ENCODE measurements around the gene PRUNE1. TPM values are rescaled to one million over a fixed set of nuclear protein-coding genes. Genes with fewer than 3 reads are reported as not detected.

PRUNE1 gene
- 15.0 and 15.4 TPM in 2 replicates for total RNA-seq

DNA sequence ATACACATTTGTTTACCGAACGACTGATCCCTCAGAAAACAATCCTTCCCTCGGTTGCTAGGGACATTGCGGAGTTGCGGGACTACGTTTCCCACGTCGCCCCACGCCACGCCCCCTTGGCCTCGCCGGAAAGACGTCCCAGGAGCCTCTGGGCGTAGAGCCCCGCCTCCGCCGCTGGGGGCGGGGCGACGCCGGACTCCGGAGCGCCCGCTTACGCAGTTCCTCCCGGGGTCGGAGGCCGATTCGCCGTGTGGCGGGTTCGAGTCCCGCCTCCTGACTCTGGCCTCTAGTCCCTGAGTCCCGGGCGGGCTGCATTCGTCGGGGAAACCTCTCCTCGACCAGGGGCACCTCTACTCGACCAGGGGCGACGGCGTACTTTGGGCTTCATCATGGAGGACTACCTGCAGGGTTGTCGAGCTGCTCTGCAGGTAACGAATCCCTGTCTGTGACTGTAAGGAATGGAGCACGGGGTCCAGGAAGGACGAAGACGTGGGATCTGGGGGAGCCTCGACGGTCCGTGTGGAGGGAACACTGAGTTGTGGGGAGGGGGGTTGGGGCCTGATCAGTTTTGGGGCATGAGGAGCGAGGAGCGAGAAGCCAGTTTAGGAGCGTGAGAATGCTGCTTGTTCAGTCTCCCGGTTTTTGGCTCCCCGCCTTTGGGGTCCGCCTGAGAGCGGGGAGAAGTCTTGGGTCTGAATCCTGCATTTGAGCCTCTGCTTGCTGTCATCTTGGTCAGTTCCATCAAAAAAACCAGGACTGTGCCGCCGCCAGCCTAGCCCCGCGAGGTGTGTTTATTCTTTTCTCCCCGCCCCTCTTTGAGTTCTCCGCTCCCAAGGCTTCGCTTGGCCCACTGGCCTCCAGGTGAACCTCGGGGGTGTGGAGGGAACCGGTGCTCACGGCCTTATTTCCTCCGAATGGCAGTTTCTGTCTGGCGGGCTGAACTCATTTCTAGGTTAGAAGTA lies at the start of gene PRUNE1:
Gene PRUNE1, plus strand, starts transcription at position 206 of the 962 bp plus-strand sequence. Its CDS starts 184 bp downstream, at position 390.
- intact Hi-C loops (cut with micrococcal nuclease) = loop anchor here (1.0 to 10.0 kb wide), 15 partner anchors 12 to 740 kb away; partner anchors contain the start of genes APH1A, ARNT, CERS2 and ENSA
- DNase-seq (ENCODE audit: low spot score) = peak; percentile 94
- H3K27me3 Mint-ChIP-seq (ENCODE audit: insufficient read depth) = no peaks in the 10 kb centered on the region
- peaks cover 79% of the 10 kb centered on the region for H3K4me1 Mint-ChIP-seq (ENCODE audit: low read depth)
- peak within 1 kb of the TSS; percentile 100 for H3K4me3 Mint-ChIP-seq
- H3K36me3 Mint-ChIP-seq (ENCODE audit: low read depth) = peaks cover 6% of the 10 kb centered on the region
- peak within 1 kb of the TSS; percentile 96 for H3K27ac Mint-ChIP-seq
- no peaks in the 10 kb centered on the region for H3K9me3 Mint-ChIP-seq

DNA sequence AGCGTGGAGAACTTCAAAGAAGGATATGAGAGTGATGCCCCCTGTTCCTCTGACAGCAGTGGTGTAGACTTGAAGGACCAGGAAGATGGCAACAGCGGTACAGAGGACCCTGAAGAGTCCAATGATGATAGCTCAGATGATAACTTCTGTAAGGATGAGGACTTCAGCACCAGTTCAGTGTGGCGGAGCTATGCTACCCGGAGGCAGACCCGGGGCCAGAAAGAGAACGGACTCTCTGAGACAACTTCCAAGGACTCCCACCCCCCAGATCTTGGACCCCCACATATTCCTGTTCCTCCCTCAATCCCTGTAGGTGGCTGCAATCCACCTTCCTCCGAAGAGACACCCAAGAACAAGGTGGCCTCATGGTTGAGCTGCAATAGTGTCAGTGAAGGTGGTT lies 47.6 kb upstream of the PRUNE1 start:
- Mint-ChIP-seq H3K4me1 (ENCODE audit: low read depth) (no peaks in the 10 kb centered on the region), H3K9me3 (no peaks in the 10 kb centered on the region), H3K27ac (no peak overlapping the region), H3K36me3 (ENCODE audit: low read depth) (peaks cover 59% of the 10 kb centered on the region), H3K27me3 (ENCODE audit: insufficient read depth) (no peaks in the 10 kb centered on the region), H3K4me3 (no peak overlapping the region)
- no peak for DNase-seq (ENCODE audit: low spot score)
- intact Hi-C loops (cut with micrococcal nuclease) = no loop called here

GRCh38 chr1:150961756-150962155 lies 46.5 kb upstream of the PRUNE1 start:
- H3K4me1 Mint-ChIP-seq (ENCODE audit: low read depth) = no peaks in the 10 kb centered on the region
- no peaks in the 10 kb centered on the region for H3K27me3 Mint-ChIP-seq (ENCODE audit: insufficient read depth)
- peaks cover 66% of the 10 kb centered on the region for H3K36me3 Mint-ChIP-seq (ENCODE audit: low read depth)
- intact Hi-C loops (cut with micrococcal nuclease) = no loop called here
- no peak overlapping the region for H3K4me3 Mint-ChIP-seq
- no peak for DNase-seq (ENCODE audit: low spot score)
- H3K27ac Mint-ChIP-seq = no peak overlapping the region
- H3K9me3 Mint-ChIP-seq = no peaks in the 10 kb centered on the region

GRCh38 chr1:150963321-150964163 lies 44.7 kb upstream of the PRUNE1 start:
- Mint-ChIP-seq H3K36me3 (ENCODE audit: low read depth) (peaks cover 74% of the 10 kb centered on the region), H3K27ac (peak overlapping the region; percentile 47), H3K9me3 (no peaks in the 10 kb centered on the region), H3K4me1 (ENCODE audit: low read depth) (no peaks in the 10 kb centered on the region), H3K27me3 (ENCODE audit: insufficient read depth) (no peaks in the 10 kb centered on the region), H3K4me3 (no peak overlapping the region)
- no peak for DNase-seq (ENCODE audit: low spot score)
- intact Hi-C loops (cut with micrococcal nuclease) = no loop called here

DNA sequence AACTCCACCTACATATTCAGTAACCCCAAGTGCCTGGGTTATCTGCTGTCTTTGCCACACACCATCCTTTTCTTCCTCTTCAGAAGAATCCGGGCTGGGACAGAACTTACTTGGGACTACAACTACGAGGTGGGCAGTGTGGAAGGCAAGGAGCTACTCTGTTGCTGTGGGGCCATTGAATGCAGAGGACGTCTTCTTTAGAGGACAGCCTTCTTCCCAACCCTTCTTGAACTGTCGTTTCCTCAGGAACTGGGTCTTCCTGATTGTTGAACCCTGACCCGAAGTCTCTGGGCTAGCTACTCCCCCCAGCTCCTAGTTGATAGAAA lies 44.1 kb upstream of the PRUNE1 start:
- no peak for DNase-seq (ENCODE audit: low spot score)
- no peak overlapping the region for H3K4me3 Mint-ChIP-seq
- H3K9me3 Mint-ChIP-seq = no peaks in the 10 kb centered on the region
- peaks cover 73% of the 10 kb centered on the region for H3K36me3 Mint-ChIP-seq (ENCODE audit: low read depth)
- no peaks in the 10 kb centered on the region for H3K27me3 Mint-ChIP-seq (ENCODE audit: insufficient read depth)
- peak overlapping the region; percentile 47 for H3K27ac Mint-ChIP-seq
- intact Hi-C loops (cut with micrococcal nuclease) = no loop called here
- no peaks in the 10 kb centered on the region for H3K4me1 Mint-ChIP-seq (ENCODE audit: low read depth)

DNA sequence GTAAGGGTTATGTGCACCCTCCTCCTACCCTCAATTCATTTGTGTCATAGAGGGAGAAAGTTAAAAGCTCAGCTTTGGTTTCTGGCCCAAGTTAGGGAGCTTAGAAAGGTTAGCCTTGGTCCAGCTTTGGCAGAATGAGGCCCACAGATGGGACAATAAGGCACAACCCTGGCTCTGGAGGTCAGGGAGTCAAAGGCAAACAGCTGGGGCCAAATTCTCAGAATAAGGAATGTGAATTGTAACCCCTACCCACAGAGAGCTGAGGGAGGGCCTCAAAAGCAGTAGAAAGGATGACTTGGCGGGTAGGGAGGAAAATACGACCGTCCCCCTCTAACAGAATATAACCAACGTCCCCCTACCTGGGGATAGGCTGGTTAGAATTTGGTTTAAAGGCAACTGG lies 42.6 kb upstream of the PRUNE1 start:
- intact Hi-C loops (cut with micrococcal nuclease) = no loop called here
- no peak overlapping the region for H3K4me3 Mint-ChIP-seq
- no peak overlapping the region for H3K27ac Mint-ChIP-seq
- H3K27me3 Mint-ChIP-seq (ENCODE audit: insufficient read depth) = no peaks in the 10 kb centered on the region
- no peak for DNase-seq (ENCODE audit: low spot score)
- H3K36me3 Mint-ChIP-seq (ENCODE audit: low read depth) = peaks cover 62% of the 10 kb centered on the region
- H3K9me3 Mint-ChIP-seq = no peaks in the 10 kb centered on the region
- peaks cover 6% of the 10 kb centered on the region for H3K4me1 Mint-ChIP-seq (ENCODE audit: low read depth)

GRCh38 chr1:150966011-150966410 lies 42.2 kb upstream of the PRUNE1 start:
- H3K27me3 Mint-ChIP-seq (ENCODE audit: insufficient read depth) = no peaks in the 10 kb centered on the region
- peaks cover 62% of the 10 kb centered on the region for H3K36me3 Mint-ChIP-seq (ENCODE audit: low read depth)
- no peak for DNase-seq (ENCODE audit: low spot score)
- H3K27ac Mint-ChIP-seq = no peak overlapping the region
- intact Hi-C loops (cut with micrococcal nuclease) = no loop called here
- no peak overlapping the region for H3K4me3 Mint-ChIP-seq
- no peaks in the 10 kb centered on the region for H3K9me3 Mint-ChIP-seq
- H3K4me1 Mint-ChIP-seq (ENCODE audit: low read depth) = peaks cover 10% of the 10 kb centered on the region

- Mint-ChIP-seq H3K4me1 (ENCODE audit: low read depth) (peaks cover 30% of the 10 kb centered on the region), H3K36me3 (ENCODE audit: low read depth) (peaks cover 50% of the 10 kb centered on the region), H3K27ac (no peak overlapping the region), H3K9me3 (no peaks in the 10 kb centered on the region), H3K4me3 (no peak overlapping the region), H3K27me3 (ENCODE audit: insufficient read depth) (no peaks in the 10 kb centered on the region)
- DNase-seq (ENCODE audit: low spot score) = no peak
- intact Hi-C loops (cut with micrococcal nuclease) = no loop called here
Measured at GRCh38 chr1:150967936-150968335, 40.3 kb upstream of the PRUNE1 start.

- H3K9me3 Mint-ChIP-seq = no peaks in the 10 kb centered on the region
Measured at GRCh38 chr1:150968491-150968890, 39.8 kb upstream of the PRUNE1 start.

DNA sequence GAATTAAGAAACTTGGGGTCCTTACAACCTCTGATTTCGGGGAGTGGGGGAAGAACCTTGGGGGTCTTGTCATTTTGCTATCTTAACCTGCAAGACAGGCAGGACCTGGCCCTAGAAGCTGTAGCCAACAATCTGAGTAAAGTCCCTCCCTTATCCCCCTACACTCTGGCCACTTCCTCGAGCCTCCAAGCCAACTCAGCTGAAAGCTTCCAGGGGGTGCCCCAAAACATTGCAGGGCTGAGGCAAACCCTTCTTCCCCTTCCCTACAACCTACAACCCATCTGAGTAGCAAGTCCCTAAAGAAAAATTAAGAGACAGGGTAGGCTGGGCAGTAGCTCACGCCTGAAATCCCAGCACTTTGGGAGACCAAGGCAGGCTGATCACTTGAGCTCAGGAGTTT lies 38.6 kb upstream of the PRUNE1 start:
- H3K27ac Mint-ChIP-seq = no peak overlapping the region
- DNase-seq (ENCODE audit: low spot score) = no peak
- intact Hi-C loops (cut with micrococcal nuclease) = no loop called here
- no peaks in the 10 kb centered on the region for H3K9me3 Mint-ChIP-seq
- no peak overlapping the region for H3K4me3 Mint-ChIP-seq
- H3K27me3 Mint-ChIP-seq (ENCODE audit: insufficient read depth) = no peaks in the 10 kb centered on the region
- peaks cover 39% of the 10 kb centered on the region for H3K4me1 Mint-ChIP-seq (ENCODE audit: low read depth)
- H3K36me3 Mint-ChIP-seq (ENCODE audit: low read depth) = peaks cover 34% of the 10 kb centered on the region

More at GRCh38 chr1:150968491-150968890, 39.8 kb upstream of the PRUNE1 start:
- no peak overlapping the region for H3K4me3 Mint-ChIP-seq
- no peak overlapping the region for H3K27ac Mint-ChIP-seq
- H3K36me3 Mint-ChIP-seq (ENCODE audit: low read depth) = peaks cover 44% of the 10 kb centered on the region
- H3K4me1 Mint-ChIP-seq (ENCODE audit: low read depth) = peaks cover 35% of the 10 kb centered on the region
- no peaks in the 10 kb centered on the region for H3K27me3 Mint-ChIP-seq (ENCODE audit: insufficient read depth)
- intact Hi-C loops (cut with micrococcal nuclease) = no loop called here
- DNase-seq (ENCODE audit: low spot score) = no peak

- intact Hi-C loops (cut with micrococcal nuclease) = no loop called here
- H3K4me1 Mint-ChIP-seq (ENCODE audit: low read depth) = peaks cover 40% of the 10 kb centered on the region
- H3K4me3 Mint-ChIP-seq = peak overlapping the region; percentile 52
- peak overlapping the region; percentile 70 for H3K27ac Mint-ChIP-seq
- no peaks in the 10 kb centered on the region for H3K27me3 Mint-ChIP-seq (ENCODE audit: insufficient read depth)
- DNase-seq (ENCODE audit: low spot score) = no peak
- H3K9me3 Mint-ChIP-seq = no peaks in the 10 kb centered on the region
- peaks cover 26% of the 10 kb centered on the region for H3K36me3 Mint-ChIP-seq (ENCODE audit: low read depth)
Measured at GRCh38 chr1:150970808-150971582, 37.3 kb upstream of the PRUNE1 start.

DNA sequence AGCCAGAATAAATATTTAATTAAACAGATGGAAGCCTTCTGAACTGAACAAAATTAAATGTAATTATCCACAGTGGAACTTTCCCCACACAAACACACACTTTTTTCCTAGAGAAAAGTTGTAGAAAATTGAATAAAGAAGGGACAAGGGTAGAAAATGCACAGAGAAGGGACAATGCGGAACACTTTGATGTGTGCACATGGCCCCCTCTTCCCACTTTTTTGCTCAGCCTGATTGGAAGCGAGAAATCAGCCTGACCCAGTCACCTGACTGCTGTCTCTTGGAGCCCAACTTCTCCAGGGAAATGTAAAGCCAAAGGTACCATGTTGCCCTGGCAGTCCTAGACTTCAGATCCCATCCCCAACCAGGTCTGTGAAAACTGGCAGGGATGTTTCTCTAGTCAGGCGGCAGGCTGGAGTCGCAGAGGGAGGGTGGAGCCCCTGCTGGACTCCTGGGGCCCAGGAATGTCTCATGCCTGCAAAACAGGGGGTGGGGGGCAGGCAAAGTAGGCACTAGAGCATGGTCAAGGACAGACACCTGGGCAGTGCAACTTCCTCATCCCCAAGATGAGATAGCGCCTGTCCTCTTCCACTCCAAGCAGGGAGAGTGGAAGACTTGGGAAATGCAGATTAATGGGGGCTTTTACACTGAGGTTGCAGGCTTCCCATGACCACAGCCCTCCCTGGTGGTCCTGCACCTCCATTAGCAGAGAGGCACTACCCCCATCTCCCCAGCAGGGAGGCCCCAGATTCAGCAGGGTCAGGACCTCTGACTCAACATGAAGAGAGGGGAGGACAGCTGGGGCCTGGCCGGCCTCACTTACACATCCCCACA lies 36.4 kb upstream of the PRUNE1 start:
- peak overlapping the region; percentile 90 for H3K4me3 Mint-ChIP-seq
- peaks cover 48% of the 10 kb centered on the region for H3K4me1 Mint-ChIP-seq (ENCODE audit: low read depth)
- intact Hi-C loops (cut with micrococcal nuclease) = no loop called here
- H3K9me3 Mint-ChIP-seq = no peaks in the 10 kb centered on the region
- peaks cover 18% of the 10 kb centered on the region for H3K36me3 Mint-ChIP-seq (ENCODE audit: low read depth)
- DNase-seq (ENCODE audit: low spot score) = no peak
- peak overlapping the region; percentile 86 for H3K27ac Mint-ChIP-seq
- H3K27me3 Mint-ChIP-seq (ENCODE audit: insufficient read depth) = no peaks in the 10 kb centered on the region
